Measurements from ENCODE around the gene KRTAP12-3. TPM values are rescaled to one million over a fixed set of nuclear protein-coding genes. Genes with fewer than 3 reads are reported as not detected.
"Not testable (repeated sequence)": the region's sequence is repeated elsewhere in the genome, so short reads cannot be mapped to it uniquely, and the experiment has no call there.

Gene KRTAP12-3
- total and polyA plus RNA-seq, 10 donors: not detected

DNA sequence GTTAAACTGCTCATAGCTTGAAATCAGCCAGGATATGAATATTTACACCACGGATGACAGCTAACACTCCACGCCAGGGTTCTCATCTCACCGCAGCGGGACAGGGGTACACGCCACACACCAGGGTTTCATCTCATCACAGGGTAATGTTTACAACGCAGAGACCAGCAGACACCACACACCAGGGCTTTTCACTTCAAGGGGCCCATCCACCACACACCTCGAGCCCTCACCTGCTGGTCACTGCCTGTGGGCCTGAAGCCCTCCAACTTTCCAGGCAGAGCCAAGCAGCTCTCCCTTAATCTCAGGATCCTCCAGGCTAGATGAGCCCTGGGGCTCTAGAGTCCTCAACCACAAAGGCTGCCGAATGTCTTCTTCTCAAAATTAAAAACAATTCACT is 37.9 kb downstream of the KRTAP12-3 start:
- TF ChIP-seq POLR2AphosphoS5 (IDR thresholded peaks at IDR 0.05): no peak
- DNase-seq: no peak
- Histone ChIP-seq H3K36me3 (no peaks in the 10 kb centered on the region), H3K4me1 (no peaks in the 10 kb centered on the region), H3K4me3 (no peak overlapping the region), H3K27me3 (replicated peaks in 1 of 7) (peaks cover 0 to 46% (median 35%) of the 10 kb centered on the region in 7 donors), H3K9me3 (peaks cover 0 to 28% (median 21%) of the 10 kb centered on the region in 8 donors), H3K27ac (no peak overlapping the region)
- intact Hi-C loops (cut with DNase I; ENCODE audit: low total_unique reads): no loop called here
- 81 to 86% (median 82%) methylated on average over 8 of the region's 8 CpGs for WGBS, 5 donors

DNA sequence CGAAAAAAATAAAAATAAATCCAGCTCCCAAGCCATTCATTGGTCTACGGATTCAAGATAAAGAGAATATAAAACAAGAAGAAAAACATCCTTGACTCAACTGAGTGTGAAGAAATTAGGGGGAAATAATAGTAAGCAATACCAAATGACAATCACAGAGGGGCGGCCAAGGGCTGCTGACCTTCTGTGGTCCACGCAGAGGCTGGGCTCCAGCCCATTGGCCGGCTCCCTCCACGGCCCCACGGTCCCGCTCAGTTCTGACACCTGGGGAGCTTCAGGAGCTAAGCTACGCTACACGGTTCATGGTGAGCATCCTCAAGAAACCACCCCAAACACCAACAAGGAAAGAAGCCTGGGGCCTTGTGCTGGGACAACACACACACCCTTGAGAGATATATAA is 38.8 kb downstream of the KRTAP12-3 start:
- WGBS, 5 donors: 72 to 78% (median 74%) methylated on average over 10 of the region's 10 CpGs
- TF ChIP-seq, protein P1, sequence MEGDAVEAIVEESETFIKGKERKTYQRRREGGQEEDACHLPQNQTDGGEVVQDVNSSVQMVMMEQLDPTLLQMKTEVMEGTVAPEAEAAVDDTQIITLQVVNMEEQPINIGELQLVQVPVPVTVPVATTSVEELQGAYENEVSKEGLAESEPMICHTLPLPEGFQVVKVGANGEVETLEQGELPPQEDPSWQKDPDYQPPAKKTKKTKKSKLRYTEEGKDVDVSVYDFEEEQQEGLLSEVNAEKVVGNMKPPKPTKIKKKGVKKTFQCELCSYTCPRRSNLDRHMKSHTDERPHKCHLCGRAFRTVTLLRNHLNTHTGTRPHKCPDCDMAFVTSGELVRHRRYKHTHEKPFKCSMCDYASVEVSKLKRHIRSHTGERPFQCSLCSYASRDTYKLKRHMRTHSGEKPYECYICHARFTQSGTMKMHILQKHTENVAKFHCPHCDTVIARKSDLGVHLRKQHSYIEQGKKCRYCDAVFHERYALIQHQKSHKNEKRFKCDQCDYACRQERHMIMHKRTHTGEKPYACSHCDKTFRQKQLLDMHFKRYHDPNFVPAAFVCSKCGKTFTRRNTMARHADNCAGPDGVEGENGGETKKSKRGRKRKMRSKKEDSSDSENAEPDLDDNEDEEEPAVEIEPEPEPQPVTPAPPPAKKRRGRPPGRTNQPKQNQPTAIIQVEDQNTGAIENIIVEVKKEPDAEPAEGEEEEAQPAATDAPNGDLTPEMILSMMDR (IDR thresholded peaks at IDR 0.05 in 8 of 11, conservative IDR thresholded peaks at IDR 0.05 in 3 of 11): no peak
- TF ChIP-seq POLR2AphosphoS5 (IDR thresholded peaks at IDR 0.05) (no peak), POLR2A (IDR thresholded peaks at IDR 0.05) (no peak)
- Histone ChIP-seq H3K4me3 (no peak overlapping the region), H3K36me3 (no peaks in the 10 kb centered on the region), H3K9me3 (peaks cover 0 to 28% (median 21%) of the 10 kb centered on the region in 8 donors), H3K27ac (no peak overlapping the region), H3K4me1 (no peaks in the 10 kb centered on the region), H3K27me3 (replicated peaks in 1 of 7) (peaks cover 0 to 55% (median 44%) of the 10 kb centered on the region in 7 donors)
- no peak for DNase-seq
- intact Hi-C loops (cut with DNase I; ENCODE audit: low total_unique reads): no loop called here

DNA sequence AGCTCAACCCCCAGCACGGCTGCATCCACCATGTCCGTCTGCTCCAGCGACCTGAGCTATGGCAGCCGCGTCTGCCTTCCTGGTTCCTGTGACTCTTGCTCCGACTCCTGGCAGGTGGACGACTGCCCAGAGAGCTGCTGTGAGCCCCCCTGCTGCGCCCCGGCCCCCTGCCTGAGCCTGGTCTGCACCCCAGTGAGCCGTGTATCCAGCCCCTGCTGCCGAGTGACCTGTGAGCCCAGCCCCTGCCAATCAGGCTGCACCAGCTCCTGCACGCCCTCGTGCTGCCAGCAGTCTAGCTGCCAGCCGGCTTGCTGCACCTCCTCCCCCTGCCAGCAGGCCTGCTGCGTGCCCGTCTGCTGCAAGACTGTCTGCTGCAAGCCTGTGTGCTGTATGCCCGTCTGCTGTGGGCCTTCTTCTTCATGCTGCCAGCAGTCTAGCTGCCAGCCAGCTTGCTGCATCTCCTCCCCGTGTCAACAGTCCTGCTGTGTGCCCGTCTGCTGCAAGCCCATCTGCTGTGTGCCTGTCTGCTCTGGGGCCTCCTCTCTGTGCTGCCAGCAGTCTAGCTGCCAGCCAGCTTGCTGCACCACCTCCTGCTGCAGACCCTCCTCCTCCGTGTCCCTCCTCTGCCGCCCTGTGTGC is 39.6 kb downstream of the KRTAP12-3 start, which contains the start of gene KRTAP10-12:
KRTAP10-12 (plus strand) TSS at position 1 of the 639 bp plus-strand sequence; CDS start at position 31, 30 bp downstream.
- H3K27ac ChIP-seq; H3K36me3 ChIP-seq; intact Hi-C loops (cut with DNase I; ENCODE audit: low total_unique reads); H3K4me1 ChIP-seq; DNase-seq; H3K4me3 ChIP-seq: not testable (repeated sequence)
- Histone ChIP-seq H3K27me3 (replicated peaks in 1 of 7) (peaks cover 0 to 62% (median 51%) of the 10 kb centered on the region in 7 donors), H3K9me3 (peaks cover 0 to 23% (median 18%) of the 10 kb centered on the region in 8 donors)
- WGBS, 5 donors: 45 to 56% (median 50%) methylated on average over 13 to 21 of the region's 21 CpGs

DNA sequence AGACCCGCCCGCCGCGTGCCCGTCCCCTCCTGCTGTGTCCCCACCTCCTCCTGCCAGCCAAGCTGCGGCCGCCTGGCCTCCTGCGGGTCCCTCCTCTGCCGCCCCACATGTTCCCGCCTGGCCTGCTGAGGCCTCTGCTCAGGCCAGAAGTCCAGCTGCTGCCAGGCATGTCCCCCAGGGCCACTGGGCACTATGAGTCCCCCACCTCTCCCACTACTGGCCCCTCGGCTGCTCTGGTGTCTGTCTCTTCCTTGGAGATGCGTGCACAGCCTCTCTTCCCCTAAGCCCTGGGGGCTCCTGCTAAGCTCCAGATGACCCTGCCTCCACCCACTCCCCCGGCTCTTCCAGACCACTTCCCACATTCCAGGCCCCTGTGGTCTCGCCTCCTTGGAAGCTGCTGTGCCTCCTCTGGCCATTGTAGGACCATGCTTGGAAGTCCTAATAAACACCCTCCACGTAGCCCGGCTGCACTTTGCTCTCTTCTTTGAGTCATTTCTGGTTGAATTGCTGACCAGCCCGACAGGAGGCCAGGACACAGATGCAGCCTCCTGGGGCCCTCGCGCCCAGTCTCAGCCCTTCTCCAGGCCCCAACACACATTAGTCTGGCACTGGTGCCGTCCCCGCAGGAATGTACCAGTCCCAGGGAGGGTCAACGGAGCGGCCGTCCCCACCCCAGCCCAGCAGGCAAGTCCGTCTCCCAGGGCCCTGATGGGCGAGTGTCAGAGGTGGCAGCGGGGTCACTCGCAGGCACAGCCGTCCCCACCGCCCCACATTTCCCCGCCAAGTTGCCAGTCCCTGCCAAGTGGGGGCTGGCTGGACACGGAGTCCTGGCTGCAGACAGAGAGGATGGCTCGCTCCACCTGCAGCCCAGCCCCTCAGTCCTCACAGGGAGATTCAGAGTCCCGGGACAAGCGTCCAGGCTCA is 40.3 kb downstream of the KRTAP12-3 start:
- intact Hi-C loops (cut with DNase I; ENCODE audit: low total_unique reads): no loop called here
- Histone ChIP-seq H3K4me1 (no peaks in the 10 kb centered on the region), H3K9me3 (peaks cover 0 to 15% (median 10%) of the 10 kb centered on the region in 8 donors), H3K4me3 (no peak overlapping the region), H3K36me3 (no peaks in the 10 kb centered on the region), H3K27me3 (replicated peaks in 1 of 7) (peaks cover 0 to 70% (median 59%) of the 10 kb centered on the region in 7 donors), H3K27ac (no peak overlapping the region)
- DNase-seq: no peak
- TF ChIP-seq, protein P1 (IDR thresholded peaks at IDR 0.05 in 8 of 11, conservative IDR thresholded peaks at IDR 0.05 in 3 of 11): no peak
- TF ChIP-seq POLR2A (IDR thresholded peaks at IDR 0.05) (no peak), POLR2AphosphoS5 (IDR thresholded peaks at IDR 0.05) (no peak)
- 24 to 41% (median 36%) methylated on average over 21 to 35 of the region's 35 CpGs for WGBS, 5 donors
